Nephron (organoid): ENCODE data around the gene ZSCAN5A.
"Not testable (repeated sequence)": the region's sequence is repeated elsewhere in the genome, so short reads cannot be mapped to it uniquely, and the experiment has no call there.

Experiments used
- H3K27ac Mint-ChIP-seq, 3 experiments: 2 replicates each; pipeline ENCODE4 v1.8.0; 2020; ENCODE audit warnings: mixed read lengths in 3 of 3, mild to moderate bottlenecking in 2 of 3, moderate library complexity in 1 of 3
- H3K27me3 Mint-ChIP-seq: 2 replicates; pipeline ENCODE4 v1.8.0; 2021; ENCODE audit warnings: low read depth, mild to moderate bottlenecking, moderate library complexity, mixed read lengths
- H3K36me3 Mint-ChIP-seq: 2 replicates; pipeline ENCODE4 v1.8.0; 2020; ENCODE audit warnings: low read depth, mixed read lengths
- H3K4me1 Mint-ChIP-seq: 2 replicates; pipeline ENCODE4 v1.8.0; 2020; ENCODE audit warnings: mixed read lengths
- H3K4me3 Mint-ChIP-seq, 3 experiments: 2 replicates each; pipeline ENCODE4 v1.8.0; 2020; ENCODE audit warnings: mild to moderate bottlenecking in 3 of 3, mixed read lengths in 3 of 3, moderate library complexity in 2 of 3
- H3K9me3 Mint-ChIP-seq: 2 replicates; pipeline ENCODE4 v1.8.0; 2020; ENCODE audit warnings: mixed read lengths
- TF ChIP-seq, protein P1 (sequence below), 3 experiments: fragments of 200-600 bp; sonication (generic); IDR thresholded peaks; one replicate each; pipeline ENCODE4 v1.5.0; 2021; ENCODE audit warnings: antibody characterized with exemption in 3 of 3; ENCODE audit not compliant: unreplicated experiment in 3 of 3

ZSCAN5A gene

DNA sequence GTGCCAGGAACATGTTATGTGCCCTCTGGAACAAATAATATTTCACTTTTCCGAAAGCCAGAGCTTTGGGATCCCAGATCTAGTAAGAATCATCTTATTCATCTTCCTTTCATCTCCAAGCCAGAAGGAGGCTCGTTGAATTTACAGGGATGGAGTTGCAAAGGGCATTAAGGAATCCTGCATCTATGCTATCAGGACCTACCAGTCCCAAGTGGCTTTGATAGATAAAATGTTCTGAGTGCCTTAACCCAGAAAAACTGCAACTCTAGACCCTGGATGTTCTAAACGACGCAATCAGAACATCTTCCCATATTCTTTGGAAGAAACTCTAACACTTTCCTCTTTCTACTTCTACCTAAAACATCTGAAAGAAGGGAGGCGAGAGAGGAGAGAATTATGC, 51.3 kb downstream of the ZSCAN5A start:
- TF ChIP-seq, protein P1, sequence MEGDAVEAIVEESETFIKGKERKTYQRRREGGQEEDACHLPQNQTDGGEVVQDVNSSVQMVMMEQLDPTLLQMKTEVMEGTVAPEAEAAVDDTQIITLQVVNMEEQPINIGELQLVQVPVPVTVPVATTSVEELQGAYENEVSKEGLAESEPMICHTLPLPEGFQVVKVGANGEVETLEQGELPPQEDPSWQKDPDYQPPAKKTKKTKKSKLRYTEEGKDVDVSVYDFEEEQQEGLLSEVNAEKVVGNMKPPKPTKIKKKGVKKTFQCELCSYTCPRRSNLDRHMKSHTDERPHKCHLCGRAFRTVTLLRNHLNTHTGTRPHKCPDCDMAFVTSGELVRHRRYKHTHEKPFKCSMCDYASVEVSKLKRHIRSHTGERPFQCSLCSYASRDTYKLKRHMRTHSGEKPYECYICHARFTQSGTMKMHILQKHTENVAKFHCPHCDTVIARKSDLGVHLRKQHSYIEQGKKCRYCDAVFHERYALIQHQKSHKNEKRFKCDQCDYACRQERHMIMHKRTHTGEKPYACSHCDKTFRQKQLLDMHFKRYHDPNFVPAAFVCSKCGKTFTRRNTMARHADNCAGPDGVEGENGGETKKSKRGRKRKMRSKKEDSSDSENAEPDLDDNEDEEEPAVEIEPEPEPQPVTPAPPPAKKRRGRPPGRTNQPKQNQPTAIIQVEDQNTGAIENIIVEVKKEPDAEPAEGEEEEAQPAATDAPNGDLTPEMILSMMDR (IDR thresholded peaks at IDR 0.05; ENCODE audit: unreplicated experiment in 3 of 3), result no peak
- Mint-ChIP-seq H3K9me3 (no peaks in the 10 kb centered on the region), H3K36me3 (peaks cover 14% of the 10 kb centered on the region), H3K27me3 (no peaks in the 10 kb centered on the region), H3K27ac (no peak overlapping the region), H3K4me1 (no peaks in the 10 kb centered on the region), H3K4me3 (no peak overlapping the region)

DNA sequence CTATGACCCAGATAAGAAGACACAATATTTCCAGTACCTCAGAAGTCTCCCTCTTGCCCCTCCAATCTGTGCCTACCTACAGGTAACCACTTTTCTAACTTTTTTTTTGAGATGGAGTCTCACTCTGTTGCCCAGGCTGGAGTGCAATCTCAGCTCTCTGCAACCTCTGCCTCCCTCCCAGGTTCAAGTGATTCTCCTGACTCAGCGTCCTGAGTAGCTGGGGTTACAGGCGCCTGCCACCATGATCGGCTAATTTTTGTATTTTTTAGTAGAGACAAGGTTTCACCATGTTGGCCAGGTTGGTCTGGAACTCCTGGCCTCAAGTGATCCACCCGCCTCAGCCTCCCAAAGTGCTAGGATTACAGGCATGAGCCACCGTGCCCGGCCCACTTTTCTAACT, 52.7 kb downstream of the ZSCAN5A start:
- not testable (repeated sequence) for H3K4me1 Mint-ChIP-seq, H3K9me3 Mint-ChIP-seq, H3K27ac Mint-ChIP-seq, H3K27me3 Mint-ChIP-seq, H3K4me3 Mint-ChIP-seq
- peaks cover 13% of the 10 kb centered on the region for H3K36me3 Mint-ChIP-seq

DNA sequence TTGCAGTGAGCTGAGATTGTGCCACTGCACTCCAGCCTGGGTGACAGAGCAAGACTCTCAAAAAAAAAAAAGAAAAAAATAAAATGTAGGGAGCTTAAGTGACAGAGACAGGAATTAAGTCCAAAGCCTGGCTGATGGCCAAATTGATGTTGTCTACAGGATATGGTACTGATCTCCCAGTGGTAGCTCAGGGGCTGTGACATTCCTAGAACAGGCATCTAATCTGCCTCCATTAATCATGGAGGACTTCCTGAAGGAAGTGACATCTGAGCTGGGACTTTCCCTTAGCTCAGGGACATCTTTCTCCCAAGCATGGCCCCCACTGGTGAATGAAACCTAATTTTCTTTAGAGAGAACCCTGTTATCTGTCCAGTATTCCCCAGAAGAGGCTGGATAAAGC, 53.5 kb downstream of the ZSCAN5A start:
- H3K4me3 Mint-ChIP-seq, result no peak overlapping the region
- H3K27ac Mint-ChIP-seq, result no peak overlapping the region
- TF ChIP-seq, protein P1 (IDR thresholded peaks at IDR 0.05; ENCODE audit: unreplicated experiment in 3 of 3), result no peak
- H3K36me3 Mint-ChIP-seq, result peaks cover 11% of the 10 kb centered on the region
- H3K9me3 Mint-ChIP-seq, result no peaks in the 10 kb centered on the region
- no peaks in the 10 kb centered on the region for H3K4me1 Mint-ChIP-seq
- H3K27me3 Mint-ChIP-seq, result no peaks in the 10 kb centered on the region

DNA sequence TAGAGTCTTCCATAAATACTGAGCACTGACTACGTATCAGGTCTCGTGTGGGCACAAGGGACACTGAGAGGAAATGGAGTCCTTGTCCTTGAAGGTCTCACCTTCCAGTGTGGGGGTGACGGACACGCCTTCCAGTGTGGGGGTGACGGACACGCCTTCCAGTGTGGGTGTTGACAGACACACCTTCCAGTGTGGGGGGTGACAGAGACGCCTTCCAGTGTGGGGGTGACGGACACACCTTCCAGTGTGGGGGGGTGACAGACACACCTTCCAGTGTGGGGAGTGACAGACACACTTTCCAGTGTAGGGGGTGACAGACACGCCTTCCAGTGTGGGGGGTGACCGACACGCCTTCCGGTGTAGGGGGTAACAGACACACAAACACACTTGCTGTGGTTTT, 56.4 kb downstream of the ZSCAN5A start:
- H3K27ac Mint-ChIP-seq, result no peak overlapping the region
- H3K4me3 Mint-ChIP-seq, result no peak overlapping the region
- no peaks in the 10 kb centered on the region for H3K27me3 Mint-ChIP-seq
- peaks cover 9% of the 10 kb centered on the region for H3K36me3 Mint-ChIP-seq
- no peaks in the 10 kb centered on the region for H3K9me3 Mint-ChIP-seq
- H3K4me1 Mint-ChIP-seq, result no peaks in the 10 kb centered on the region
- TF ChIP-seq, protein P1 (IDR thresholded peaks at IDR 0.05; ENCODE audit: unreplicated experiment in 3 of 3), result no peak

DNA sequence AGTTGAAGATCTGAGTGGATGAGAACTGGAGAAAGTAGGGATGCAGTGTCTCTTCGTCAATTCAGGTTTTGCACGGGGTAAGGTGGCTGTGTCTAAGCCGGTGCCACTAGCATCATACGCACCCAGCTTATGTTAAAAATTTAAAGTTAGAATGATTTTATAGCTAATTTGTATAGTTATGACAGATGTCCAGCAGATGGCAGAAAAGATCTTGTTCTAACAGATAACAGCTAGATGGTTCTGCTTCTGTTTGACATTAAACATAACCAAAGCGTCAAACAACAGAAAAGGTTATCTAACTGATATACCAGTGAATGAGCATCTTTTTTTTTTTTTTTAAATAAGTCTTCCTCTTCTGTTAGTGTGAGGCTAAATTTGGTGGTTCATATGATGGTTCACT, 60.9 kb downstream of the ZSCAN5A start:
- no peak overlapping the region for H3K4me3 Mint-ChIP-seq
- H3K4me1 Mint-ChIP-seq, result no peaks in the 10 kb centered on the region

DNA sequence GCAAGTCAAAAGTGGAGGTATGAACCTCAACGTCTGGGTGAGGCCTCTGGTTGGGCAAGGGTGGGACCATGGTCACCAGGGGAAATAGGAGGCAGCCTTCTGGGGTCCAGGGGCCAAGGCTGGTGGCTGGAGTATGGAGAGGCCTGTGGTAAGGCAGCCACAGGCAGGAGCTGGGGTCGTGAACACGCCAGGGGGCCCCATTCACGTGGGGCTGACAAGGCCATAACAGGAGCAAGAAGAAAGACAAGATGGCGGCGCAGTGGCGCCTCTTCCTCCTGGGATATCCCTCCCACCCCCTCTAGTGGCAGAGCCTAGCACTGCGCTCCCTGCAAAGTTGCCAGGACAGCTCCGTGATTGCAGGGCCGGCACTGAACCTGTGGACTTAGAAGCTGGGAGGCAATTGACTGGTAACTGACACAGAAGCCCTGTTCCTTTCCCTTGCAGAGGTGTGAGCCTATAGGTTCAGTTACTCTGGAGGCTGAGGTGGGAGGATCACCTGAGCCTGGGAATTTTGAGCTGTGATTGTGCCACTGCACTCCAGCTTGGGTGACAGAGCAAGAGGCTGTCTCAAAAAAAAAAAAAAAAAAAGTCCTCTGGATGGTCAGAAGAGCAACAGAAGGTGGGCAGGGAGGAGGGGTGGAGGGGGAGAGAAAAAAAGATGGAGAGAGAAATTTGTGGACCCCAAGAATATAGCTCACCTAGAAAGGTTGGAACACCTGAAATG, 61.8 kb downstream of the ZSCAN5A start:
- H3K36me3 Mint-ChIP-seq, result peaks cover 7% of the 10 kb centered on the region
- H3K27ac Mint-ChIP-seq, result peak overlapping the region; percentile 45 to 80 (median 54)
- peaks cover 5% of the 10 kb centered on the region for H3K9me3 Mint-ChIP-seq
- H3K4me1 Mint-ChIP-seq, result no peaks in the 10 kb centered on the region
- TF ChIP-seq, protein P1 (IDR thresholded peaks at IDR 0.05; ENCODE audit: unreplicated experiment in 3 of 3), result peak; percentile 67 to 77 (median 69)
- H3K27me3 Mint-ChIP-seq, result no peaks in the 10 kb centered on the region
- no peak overlapping the region for H3K4me3 Mint-ChIP-seq

More for the DNA sequence above, 60.9 kb downstream of the ZSCAN5A start:
- Mint-ChIP-seq H3K9me3 (peaks cover 5% of the 10 kb centered on the region), H3K27ac (no peak overlapping the region), H3K27me3 (no peaks in the 10 kb centered on the region), H3K36me3 (peaks cover 7% of the 10 kb centered on the region)
- TF ChIP-seq, protein P1 (IDR thresholded peaks at IDR 0.05; ENCODE audit: unreplicated experiment in 3 of 3), result peak; percentile 52 to 56 (median 55)

DNA sequence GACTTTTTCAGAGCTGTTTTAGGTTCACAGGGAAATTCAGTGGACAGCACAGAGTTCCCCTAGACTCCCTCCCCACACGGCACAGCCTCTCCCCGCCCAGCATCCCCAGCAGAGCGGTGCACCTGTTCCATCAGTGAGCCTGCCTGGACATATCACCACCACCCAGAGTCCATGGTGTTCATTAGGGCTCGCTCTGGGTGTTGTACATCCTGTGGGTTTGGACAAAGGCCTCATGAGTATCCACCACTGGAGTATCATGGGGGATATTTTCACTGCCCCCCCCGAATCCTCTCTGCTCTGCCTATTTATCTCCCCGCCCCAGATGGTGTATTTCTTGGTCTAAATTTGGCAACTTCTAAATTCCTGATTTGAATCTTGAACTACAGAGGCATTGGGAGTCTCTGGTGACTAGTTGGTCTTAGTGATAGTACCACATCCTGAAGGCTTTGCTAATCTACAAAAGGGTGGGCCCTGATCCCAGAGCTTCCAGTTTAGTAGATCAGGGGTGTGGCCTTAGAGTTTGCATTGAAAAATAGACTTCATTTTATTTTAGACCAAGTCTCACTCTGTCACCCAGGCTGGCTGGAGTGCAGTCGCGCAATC, 65.8 kb downstream of the ZSCAN5A start:
- H3K9me3 Mint-ChIP-seq, H3K4me3 Mint-ChIP-seq, H3K27ac Mint-ChIP-seq, H3K27me3 Mint-ChIP-seq, H3K4me1 Mint-ChIP-seq: not testable (repeated sequence)
- H3K36me3 Mint-ChIP-seq, result peaks cover 12% of the 10 kb centered on the region

DNA sequence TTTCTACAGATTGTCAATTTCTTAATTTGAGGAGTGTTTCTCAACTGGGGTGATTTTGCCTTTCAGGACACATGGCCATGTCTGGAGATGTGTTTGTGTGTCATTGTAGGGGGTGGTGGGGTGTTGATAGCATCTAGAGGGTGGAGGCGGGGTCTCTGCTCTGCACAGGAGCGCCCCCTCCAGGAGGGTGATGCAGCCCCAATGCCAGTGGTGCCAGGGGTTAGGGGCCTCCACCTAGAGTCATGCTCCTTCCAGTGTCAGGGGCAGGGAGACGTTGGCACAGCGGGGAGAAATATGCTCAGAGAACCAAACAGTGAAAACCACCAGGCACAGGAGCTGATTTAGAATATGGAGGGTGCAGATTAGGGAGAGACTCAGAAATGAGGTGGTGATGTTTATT, 68.9 kb downstream of the ZSCAN5A start:
- not testable (repeated sequence) for H3K4me1 Mint-ChIP-seq, H3K9me3 Mint-ChIP-seq, H3K4me3 Mint-ChIP-seq, H3K27ac Mint-ChIP-seq, H3K36me3 Mint-ChIP-seq, H3K27me3 Mint-ChIP-seq
